ENCODE measurements around the gene ZFP62. TPM values are rescaled to one million over a fixed set of nuclear protein-coding genes. Genes with fewer than 3 reads are reported as not detected.

Gene ZFP62
- total RNA-seq, 1 donor from 2014 or later: 65.4 TPM

DNA sequence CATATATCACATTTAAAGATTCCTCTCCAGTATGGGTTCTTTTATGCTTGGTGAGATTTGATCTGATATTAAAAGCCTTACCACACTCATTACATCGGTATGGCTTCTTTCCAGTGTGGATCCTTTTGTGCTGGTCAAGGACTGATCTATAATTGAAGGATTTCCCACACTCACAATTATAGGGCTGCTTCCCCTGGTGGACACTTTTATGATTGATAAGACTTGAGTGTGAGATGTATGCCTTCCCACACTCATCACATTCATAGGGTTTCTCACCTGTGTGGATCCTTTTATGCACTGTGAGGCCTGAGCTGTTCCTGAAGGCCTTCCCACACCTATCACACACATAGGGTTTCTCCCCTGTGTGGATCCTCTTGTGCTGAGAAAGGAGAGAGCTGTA, 12.2 kb downstream of the ZFP62 start:
- H4K20me1 ChIP-seq (ENCODE audit: low read depth): no peaks in the 10 kb centered on the region
- H3K9me3 ChIP-seq (ENCODE audit: low read depth): peaks cover 60% of the 10 kb centered on the region

DNA sequence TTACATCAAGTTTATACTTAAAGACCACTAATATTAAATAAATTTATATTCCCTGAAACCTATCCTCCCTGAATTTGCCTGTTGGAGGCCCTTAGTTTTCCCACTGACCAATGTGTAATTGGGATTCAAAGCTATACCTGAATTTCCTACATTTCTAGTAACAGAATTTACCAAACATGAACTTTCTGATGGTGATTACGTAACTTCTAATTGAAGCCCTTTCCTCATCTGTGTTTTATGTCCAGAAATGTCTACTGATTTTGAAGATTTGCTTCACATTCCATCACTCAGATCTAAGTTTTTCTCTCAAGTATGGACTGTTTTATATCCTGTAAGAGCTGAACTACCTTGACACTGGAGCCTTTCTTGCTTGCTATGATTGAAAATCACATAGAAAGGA, 12.8 kb downstream of the ZFP62 start:
- TF ChIP-seq, protein P1, sequence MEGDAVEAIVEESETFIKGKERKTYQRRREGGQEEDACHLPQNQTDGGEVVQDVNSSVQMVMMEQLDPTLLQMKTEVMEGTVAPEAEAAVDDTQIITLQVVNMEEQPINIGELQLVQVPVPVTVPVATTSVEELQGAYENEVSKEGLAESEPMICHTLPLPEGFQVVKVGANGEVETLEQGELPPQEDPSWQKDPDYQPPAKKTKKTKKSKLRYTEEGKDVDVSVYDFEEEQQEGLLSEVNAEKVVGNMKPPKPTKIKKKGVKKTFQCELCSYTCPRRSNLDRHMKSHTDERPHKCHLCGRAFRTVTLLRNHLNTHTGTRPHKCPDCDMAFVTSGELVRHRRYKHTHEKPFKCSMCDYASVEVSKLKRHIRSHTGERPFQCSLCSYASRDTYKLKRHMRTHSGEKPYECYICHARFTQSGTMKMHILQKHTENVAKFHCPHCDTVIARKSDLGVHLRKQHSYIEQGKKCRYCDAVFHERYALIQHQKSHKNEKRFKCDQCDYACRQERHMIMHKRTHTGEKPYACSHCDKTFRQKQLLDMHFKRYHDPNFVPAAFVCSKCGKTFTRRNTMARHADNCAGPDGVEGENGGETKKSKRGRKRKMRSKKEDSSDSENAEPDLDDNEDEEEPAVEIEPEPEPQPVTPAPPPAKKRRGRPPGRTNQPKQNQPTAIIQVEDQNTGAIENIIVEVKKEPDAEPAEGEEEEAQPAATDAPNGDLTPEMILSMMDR (IDR thresholded peaks at IDR 0.05): no peak
- TF ChIP-seq EZH2 (IDR thresholded peaks at IDR 0.05) (no peak), EZH2phosphoT487 (IDR thresholded peaks at IDR 0.05) (no peak)
- peaks cover 77% of the 10 kb centered on the region for H3K36me3 Mint-ChIP-seq
- Histone ChIP-seq H3K27ac (no peak overlapping the region), H3K4me3 (no peak overlapping the region), H3K4me2 (no peak overlapping the region), H3K79me2 (ENCODE audit: low read depth) (peaks cover 5% of the 10 kb centered on the region), H2AFZ (replicated peaks) (no peak overlapping the region), H3K4me1 (no peaks in the 10 kb centered on the region), H3K36me3 (peaks cover 62% of the 10 kb centered on the region), H4K20me1 (ENCODE audit: low read depth) (no peaks in the 10 kb centered on the region), H3K27me3 (no peaks in the 10 kb centered on the region), H3K9ac (no peak overlapping the region), H3K9me3 (ENCODE audit: low read depth) (peaks cover 60% of the 10 kb centered on the region), H3F3A (ENCODE audit: low read depth) (peaks cover 12% of the 10 kb centered on the region)
- H3K27me3 Mint-ChIP-seq (ENCODE audit: insufficient read depth, low read depth): peaks cover 3% of the 10 kb centered on the region
- H3K9me3 Mint-ChIP-seq: peaks cover 74% of the 10 kb centered on the region
- no peak overlapping the region for H3K4me3 Mint-ChIP-seq
- H3K4me1 Mint-ChIP-seq: no peaks in the 10 kb centered on the region
- no peak for DNase-seq (ENCODE audit: low spot score)
- no peak overlapping the region for H3K27ac Mint-ChIP-seq

More for the DNA sequence above, 12.2 kb downstream of the ZFP62 start:
- H3K9me3 Mint-ChIP-seq: peaks cover 74% of the 10 kb centered on the region
- peaks cover 65% of the 10 kb centered on the region for H3K36me3 ChIP-seq
- no peak overlapping the region for H3K4me3 ChIP-seq
- peaks cover 12% of the 10 kb centered on the region for H3F3A ChIP-seq (ENCODE audit: low read depth)
- no peak overlapping the region for H3K4me2 ChIP-seq
- H3K36me3 Mint-ChIP-seq: peaks cover 80% of the 10 kb centered on the region
- H3K79me2 ChIP-seq (ENCODE audit: low read depth): peaks cover 11% of the 10 kb centered on the region
- TF ChIP-seq EZH2phosphoT487 (IDR thresholded peaks at IDR 0.05) (no peak), EZH2 (IDR thresholded peaks at IDR 0.05) (no peak)
- TF ChIP-seq, protein P1 (IDR thresholded peaks at IDR 0.05): no peak
- H3K4me1 ChIP-seq: no peaks in the 10 kb centered on the region
- no peaks in the 10 kb centered on the region for H3K4me1 Mint-ChIP-seq
- no peak overlapping the region for H3K9ac ChIP-seq
- H3K27ac Mint-ChIP-seq: no peak overlapping the region
- peaks cover 3% of the 10 kb centered on the region for H3K27me3 Mint-ChIP-seq (ENCODE audit: insufficient read depth, low read depth)
- DNase-seq (ENCODE audit: low spot score): no peak
- no peaks in the 10 kb centered on the region for H3K27me3 ChIP-seq
- no peak overlapping the region for H3K27ac ChIP-seq
- no peak overlapping the region for H2AFZ ChIP-seq (replicated peaks)
- H3K4me3 Mint-ChIP-seq: no peak overlapping the region

DNA sequence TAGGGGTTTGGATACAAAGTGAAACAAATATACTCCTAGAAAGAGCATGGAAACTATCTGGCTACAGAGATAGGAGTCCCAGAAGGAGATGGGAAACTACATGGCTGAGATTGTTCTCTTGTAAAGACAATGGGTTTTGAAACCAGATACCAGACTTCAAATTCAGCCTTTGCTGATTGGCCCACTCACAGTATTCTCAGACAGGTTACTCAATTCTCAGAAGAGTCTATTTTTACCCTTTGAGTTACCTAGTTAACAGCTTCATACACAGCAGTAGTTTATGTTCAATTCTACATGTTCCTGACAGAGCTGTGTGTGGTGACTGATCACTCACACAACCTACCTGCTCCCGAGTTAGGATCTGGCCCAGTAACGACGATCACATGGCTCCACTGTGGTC, 14.1 kb downstream of the ZFP62 start:
- Mint-ChIP-seq H3K9me3 (peaks cover 70% of the 10 kb centered on the region), H3K4me3 (no peak overlapping the region), H3K27ac (no peak overlapping the region), H3K4me1 (no peaks in the 10 kb centered on the region), H3K27me3 (ENCODE audit: insufficient read depth, low read depth) (peaks cover 3% of the 10 kb centered on the region), H3K36me3 (peaks cover 72% of the 10 kb centered on the region)
- Histone ChIP-seq H3K9me3 (ENCODE audit: low read depth) (peaks cover 48% of the 10 kb centered on the region), H3K36me3 (peaks cover 50% of the 10 kb centered on the region), H3K27me3 (no peaks in the 10 kb centered on the region), H3K9ac (no peak overlapping the region), H2AFZ (replicated peaks) (no peak overlapping the region), H3K4me3 (no peak overlapping the region), H3F3A (ENCODE audit: low read depth) (peaks cover 12% of the 10 kb centered on the region), H3K4me2 (no peak overlapping the region), H3K79me2 (ENCODE audit: low read depth) (no peaks in the 10 kb centered on the region), H3K4me1 (no peaks in the 10 kb centered on the region), H4K20me1 (ENCODE audit: low read depth) (no peaks in the 10 kb centered on the region), H3K27ac (no peak overlapping the region)
- no peak for DNase-seq (ENCODE audit: low spot score)
- TF ChIP-seq EZH2 (IDR thresholded peaks at IDR 0.05): no peak
- TF ChIP-seq, protein P1 (IDR thresholded peaks at IDR 0.05): no peak
- no peak for TF ChIP-seq EZH2phosphoT487 (IDR thresholded peaks at IDR 0.05)
